ENCODE measurements around the gene LPCAT4. TPM values are rescaled to one million over a fixed set of nuclear protein-coding genes. Genes with fewer than 3 reads are reported as not detected.
A peak's percentile ranks its signal among the peaks of the same experiment; 100 is the strongest.

LPCAT4 gene
- total and polyA plus RNA-seq, 7 donors = 6.7 to 13.1 (median 8.5) TPM

- no peaks in the 10 kb centered on the region for H3K9me3 ChIP-seq
- no peaks in the 10 kb centered on the region for H3K27me3 ChIP-seq (ENCODE audit: insufficient read depth in 3 of 3, low read length in 2 of 3)
- DNase-seq (no peak), ATAC-seq (no peak)
- peaks cover 14% of the 10 kb centered on the region for H3K4me1 ChIP-seq
- WGBS, 3 donors = 92 to 96% (median 94%) methylated on average over 15 of the region's 15 CpGs
- TF ChIP-seq, protein P1, sequence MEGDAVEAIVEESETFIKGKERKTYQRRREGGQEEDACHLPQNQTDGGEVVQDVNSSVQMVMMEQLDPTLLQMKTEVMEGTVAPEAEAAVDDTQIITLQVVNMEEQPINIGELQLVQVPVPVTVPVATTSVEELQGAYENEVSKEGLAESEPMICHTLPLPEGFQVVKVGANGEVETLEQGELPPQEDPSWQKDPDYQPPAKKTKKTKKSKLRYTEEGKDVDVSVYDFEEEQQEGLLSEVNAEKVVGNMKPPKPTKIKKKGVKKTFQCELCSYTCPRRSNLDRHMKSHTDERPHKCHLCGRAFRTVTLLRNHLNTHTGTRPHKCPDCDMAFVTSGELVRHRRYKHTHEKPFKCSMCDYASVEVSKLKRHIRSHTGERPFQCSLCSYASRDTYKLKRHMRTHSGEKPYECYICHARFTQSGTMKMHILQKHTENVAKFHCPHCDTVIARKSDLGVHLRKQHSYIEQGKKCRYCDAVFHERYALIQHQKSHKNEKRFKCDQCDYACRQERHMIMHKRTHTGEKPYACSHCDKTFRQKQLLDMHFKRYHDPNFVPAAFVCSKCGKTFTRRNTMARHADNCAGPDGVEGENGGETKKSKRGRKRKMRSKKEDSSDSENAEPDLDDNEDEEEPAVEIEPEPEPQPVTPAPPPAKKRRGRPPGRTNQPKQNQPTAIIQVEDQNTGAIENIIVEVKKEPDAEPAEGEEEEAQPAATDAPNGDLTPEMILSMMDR (IDR thresholded peaks at IDR 0.05) = no peak
- H3K27ac ChIP-seq = no peak overlapping the region
- H3K4me3 ChIP-seq = peak overlapping the region; percentile 84
- intact Hi-C loops (cut with DNase I) = loop anchor here in 1 of 2 donors (5.0 kb wide), 2 partner anchors 114 to 239 kb away; partner anchors contain the start of genes EMC4, EMC7 and PGBD4
- peaks cover 0 to 26% of the 10 kb centered on the region in 2 donors for H3K36me3 ChIP-seq (ENCODE audit: insufficient read depth in 1 of 2, low read depth in 1 of 2)
Observed at GRCh38 chr15:34341381-34342212, 25.4 kb downstream of the LPCAT4 start.

DNA sequence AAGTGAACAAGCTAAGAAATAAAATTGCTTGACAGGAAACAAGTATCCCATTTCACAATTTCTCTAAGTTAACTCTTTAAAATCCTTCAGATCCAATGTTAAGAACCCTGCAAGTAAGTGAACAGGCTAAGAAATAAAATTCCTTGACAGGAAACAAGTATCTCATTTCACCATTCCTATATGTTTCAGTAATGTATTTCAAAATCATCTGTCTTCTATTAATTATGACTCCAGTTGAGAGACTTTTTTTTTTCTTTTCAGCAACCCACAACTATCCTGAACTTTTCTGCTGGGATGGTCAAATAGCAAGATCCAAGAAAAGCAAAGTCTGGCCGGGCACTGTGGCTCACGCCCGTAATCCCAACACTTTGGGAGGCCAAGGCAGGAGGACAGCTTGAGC lies 27.1 kb downstream of the LPCAT4 start:
- ATAC-seq (no peak), DNase-seq (no peak)
- no peak overlapping the region for H3K4me3 ChIP-seq
- H3K4me1 ChIP-seq = peaks cover 31% of the 10 kb centered on the region
- peaks cover 0 to 26% of the 10 kb centered on the region in 2 donors for H3K36me3 ChIP-seq (ENCODE audit: insufficient read depth in 1 of 2, low read depth in 1 of 2)
- TF ChIP-seq, protein P1 (IDR thresholded peaks at IDR 0.05) = no peak
- intact Hi-C loops (cut with DNase I) = loop anchor here in 1 of 2 donors (5.0 kb wide), 2 partner anchors 113 to 238 kb away; partner anchors contain the start of genes EMC4, EMC7 and PGBD4
- H3K27me3 ChIP-seq (ENCODE audit: insufficient read depth in 3 of 3, low read length in 2 of 3) = no peaks in the 10 kb centered on the region
- WGBS, 3 donors = 90% methylated on average over 3 of the region's 3 CpGs
- no peak overlapping the region for H3K27ac ChIP-seq
- no peaks in the 10 kb centered on the region for H3K9me3 ChIP-seq

DNA sequence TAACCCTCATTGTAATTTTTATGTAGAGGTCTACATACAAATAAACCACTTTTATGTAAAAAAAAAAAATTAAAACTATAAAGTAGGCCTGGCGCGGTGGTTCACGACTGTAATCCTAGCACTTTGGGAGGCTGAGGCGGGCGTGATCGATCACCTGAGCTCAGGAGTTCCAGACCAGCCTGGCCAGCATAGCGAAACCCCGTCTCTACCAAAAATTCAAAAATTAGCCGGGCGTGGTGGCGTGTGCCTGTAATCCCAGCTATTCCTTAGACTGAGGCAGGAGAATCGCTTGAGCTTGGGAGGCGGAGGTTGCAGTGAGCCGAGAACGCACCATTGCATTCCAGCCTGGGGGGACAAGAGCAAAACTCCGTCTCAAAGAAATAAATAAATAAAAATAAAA lies 28.6 kb downstream of the LPCAT4 start:
- ATAC-seq (no peak), DNase-seq (no peak)
- Histone ChIP-seq H3K4me3 (peak overlapping the region; percentile 78), H3K4me1 (peaks cover 42% of the 10 kb centered on the region), H3K27me3 (ENCODE audit: insufficient read depth in 3 of 3, low read length in 2 of 3) (no peaks in the 10 kb centered on the region), H3K27ac (peak overlapping the region; percentile 91), H3K9me3 (no peaks in the 10 kb centered on the region), H3K36me3 (ENCODE audit: insufficient read depth in 1 of 2, low read depth in 1 of 2) (peaks cover 0 to 26% of the 10 kb centered on the region in 2 donors)
- 75 to 76% (median 75%) methylated on average over 16 of the region's 16 CpGs for WGBS, 3 donors
- intact Hi-C loops (cut with DNase I) = no loop called here
- TF ChIP-seq, protein P1 (IDR thresholded peaks at IDR 0.05) = no peak

- DNase-seq (peak; percentile 94 to 96), ATAC-seq (peak; percentile 95 to 98 (median 97))
- H3K9me3 ChIP-seq = no peaks in the 10 kb centered on the region
- peaks cover 0 to 26% of the 10 kb centered on the region in 2 donors for H3K36me3 ChIP-seq (ENCODE audit: insufficient read depth in 1 of 2, low read depth in 1 of 2)
- intact Hi-C loops (cut with DNase I) = no loop called here
- TF ChIP-seq, protein P1 (IDR thresholded peaks at IDR 0.05) = no peak
- H3K27me3 ChIP-seq (ENCODE audit: insufficient read depth in 3 of 3, low read length in 2 of 3) = no peaks in the 10 kb centered on the region
- H3K27ac ChIP-seq = peak within 1 kb of the TSS; percentile 91
- peaks cover 42% of the 10 kb centered on the region for H3K4me1 ChIP-seq
- H3K4me3 ChIP-seq = peak within 1 kb of the TSS; percentile 78
- WGBS, 3 donors = 0% methylated on average over 64 to 78 of the region's 78 CpGs
Observed at GRCh38 chr15:34337557-34338306, 29.3 kb downstream of the LPCAT4 start, which contains the start of gene SLC12A6. SLC12A6 (minus strand) TSS chr15:34337781; CDS start chr15:34336680, 1,101 bp downstream.

Data from psoas muscle (tissue), 8 donors.